Keratinocyte (primary cell): ENCODE data around the gene JAK1. TPM values are rescaled to one million over a fixed set of nuclear protein-coding genes. Genes with fewer than 3 reads are reported as not detected.
A peak's percentile ranks its signal among the peaks of the same experiment; 100 is the strongest.

Source experiments
- DNase-seq: peaks from one replicate; pipeline ENCODE4 v3.0.0-alpha.2; 2011; ENCODE audit warnings: low read depth, missing footprints, low spot score
- FAIRE-seq: peaks from 2 replicates; lab custom pipeline; 2011; peaks lifted over from hg19 to GRCh38; lab: Jason Lieb, UNC
- H2AFZ ChIP-seq: 2 replicates; pipeline ENCODE4 v1.6.0; 2012; ENCODE audit warnings: low read length, control low read depth, inconsistent platforms; ENCODE audit not compliant: control insufficient read depth
- H3K27ac ChIP-seq: 2 replicates; pipeline ENCODE4 v1.5.1; 2011; ENCODE audit warnings: low read length; ENCODE audit not compliant: control insufficient read depth, insufficient read depth
- H3K27me3 ChIP-seq: 3 replicates; pipeline ENCODE4 v1.6.0; 2011; ENCODE audit warnings: low read length; ENCODE audit not compliant: control insufficient read depth, insufficient read depth; ENCODE audit errors: extremely low read depth
- H3K36me3 ChIP-seq, 2 experiments: 2 replicates in 1 of 2; 3 replicates in 1 of 2; pipeline ENCODE4 v1.5.1; 2011; ENCODE audit warnings: low read length in 2 of 2, mild to moderate bottlenecking in 1 of 2; ENCODE audit not compliant: control insufficient read depth in 2 of 2, insufficient read depth in 2 of 2; ENCODE audit errors: extremely low read depth in 1 of 2
- H3K4me1 ChIP-seq: 3 replicates; pipeline ENCODE4 v1.5.1; 2011; ENCODE audit warnings: low read length; ENCODE audit not compliant: control insufficient read depth, insufficient read depth; ENCODE audit errors: extremely low read depth
- H3K4me2 ChIP-seq: 3 replicates; pipeline ENCODE4 v1.6.0; 2011; ENCODE audit warnings: low read depth, low read length; ENCODE audit not compliant: control insufficient read depth, insufficient read depth; ENCODE audit errors: extremely low read depth
- H3K4me3 ChIP-seq, 3 experiments: fragments of 200-600 bp in 1 of 3; sonication (generic) in 1 of 3; 2 replicates in 2 of 3; 3 replicates in 1 of 3; pipeline ENCODE4 v1.5.1; 2011 to 2016; ENCODE audit warnings: low read length in 3 of 3, mild to moderate bottlenecking in 3 of 3, control low read depth in 2 of 3, inconsistent platforms in 1 of 3, low read depth in 1 of 3, mixed read lengths in 1 of 3, mixed run types in 1 of 3, moderate library complexity in 1 of 3; ENCODE audit not compliant: control insufficient read depth in 2 of 3, insufficient read depth in 2 of 3; ENCODE audit errors: extremely low read depth in 1 of 3
- H3K79me2 ChIP-seq: 2 replicates; pipeline ENCODE4 v1.6.0; 2012; ENCODE audit warnings: low read length; ENCODE audit not compliant: control insufficient read depth, insufficient read depth
- H3K9ac ChIP-seq: 3 replicates; pipeline ENCODE4 v1.6.0; 2011; ENCODE audit warnings: low read length; ENCODE audit not compliant: control insufficient read depth, insufficient read depth; ENCODE audit errors: extremely low read depth
- H3K9me1 ChIP-seq: 3 replicates; pipeline ENCODE4 v1.6.0; 2011; ENCODE audit warnings: low read length; ENCODE audit not compliant: control insufficient read depth, insufficient read depth; ENCODE audit errors: extremely low read depth
- H3K9me3 ChIP-seq: 2 replicates; pipeline ENCODE4 v1.5.1; 2012; ENCODE audit warnings: low read depth, low read length; ENCODE audit not compliant: control insufficient read depth
- H4K20me1 ChIP-seq: 3 replicates; pipeline ENCODE4 v1.6.0; 2011; ENCODE audit warnings: low read length; ENCODE audit not compliant: control insufficient read depth, insufficient read depth; ENCODE audit errors: extremely low read depth
- CTCF ChIP-seq, 3 experiments: IDR thresholded peaks in 1 of 3; conservative IDR thresholded peaks in 1 of 3; optimal IDR thresholded peaks in 1 of 3; 2 replicates in 2 of 3; 3 replicates in 1 of 3; pipeline versions ENCODE3 to v1.5.1; 2011; ENCODE audit warnings: low read length in 3 of 3, mild to moderate bottlenecking in 3 of 3, moderate library complexity in 2 of 3, control low read depth in 1 of 3, inconsistent platforms in 1 of 3; ENCODE audit not compliant: insufficient read depth in 2 of 3; ENCODE audit errors: extremely low read depth in 1 of 3
- EZH2 ChIP-seq: IDR thresholded peaks from one replicate; pipeline ENCODE4 v1.6.1; 2012; ENCODE audit warnings: inconsistent platforms, mild to moderate bottlenecking, low read length, moderate library complexity
- dilution Hi-C: fragments of 300-500 bp; cut with MboI; formaldehyde crosslinking; loops from one replicate; pipeline ENCODE4 v1.7.0; 2020; ENCODE audit warnings: low sequenced_read_pairs; ENCODE audit not compliant: extremely low pct_ligation_motif_present
- polyA plus RNA-seq, 5 experiments: library from polyadenylated mRNA; depleted of rRNA in 3 of 5; stranded (reverse) in 3 of 5; stranded (forward) in 1 of 5; unstranded in 1 of 5; fragments of >200 nt; gene quantifications; 1 replicate in 1 of 5; 2 replicates in 3 of 5; 3 replicates in 1 of 5; pipeline versions ENCODE4 v1.2.1 to v1.2.3, GENCODE V29; 2011 to 2012; ENCODE audit warnings: missing spikeins in 2 of 5, low read depth in 1 of 5, low replicate concordance in 1 of 5

JAK1 gene
- polyA plus RNA-seq, 1 donor (not counting 4 experiments of a cell fraction or from before 2014, with no cell fraction given): 50.9 TPM

GRCh38 chr1:64881281-64881680 lies 85.1 kb downstream of the JAK1 start:
- Histone ChIP-seq H4K20me1 (no peaks in the 10 kb centered on the region), H3K4me2 (no peak overlapping the region), H3K27ac (no peak overlapping the region), H3K79me2 (no peaks in the 10 kb centered on the region), H3K4me3 (no peak overlapping the region), H3K9ac (no peak overlapping the region), H3K27me3 (no peaks in the 10 kb centered on the region), H3K9me1 (no peaks in the 10 kb centered on the region), H2AFZ (no peak overlapping the region), H3K36me3 (peaks cover 0 to 4% of the 10 kb centered on the region in 2 experiments), H3K4me1 (peaks cover 4% of the 10 kb centered on the region), H3K9me3 (no peaks in the 10 kb centered on the region)
- dilution Hi-C loops: no loop called here
- peak; percentile 29 for FAIRE-seq
- TF ChIP-seq EZH2: no peak
- no peak for DNase-seq

- no peak for TF ChIP-seq CTCF (optimal IDR thresholded peaks at IDR 0.05 in 1 of 3, IDR thresholded peaks at IDR 0.05 in 1 of 3, conservative IDR thresholded peaks at IDR 0.05 in 1 of 3; ENCODE audit: extremely low read depth in 1 of 3, insufficient read depth in 2 of 3, low read length in 3 of 3)
- TF ChIP-seq EZH2: no peak
- Histone ChIP-seq H3K4me2 (no peak overlapping the region), H3K4me1 (peaks cover 4% of the 10 kb centered on the region), H3K4me3 (no peak overlapping the region), H3K27ac (no peak overlapping the region), H3K79me2 (no peaks in the 10 kb centered on the region), H4K20me1 (no peaks in the 10 kb centered on the region), H3K27me3 (no peaks in the 10 kb centered on the region), H3K9me1 (no peaks in the 10 kb centered on the region), H3K9ac (no peak overlapping the region), H3K9me3 (no peaks in the 10 kb centered on the region), H3K36me3 (peaks cover 0 to 4% of the 10 kb centered on the region in 2 experiments), H2AFZ (no peak overlapping the region)
- FAIRE-seq (no peak), DNase-seq (no peak)
- dilution Hi-C loops: no loop called here
Measured at GRCh38 chr1:64880449-64880848, 85.9 kb downstream of the JAK1 start.

GRCh38 chr1:64878931-64879611 lies 87.3 kb downstream of the JAK1 start:
- Histone ChIP-seq H3K79me2 (no peaks in the 10 kb centered on the region), H2AFZ (no peak overlapping the region), H3K4me3 (no peak overlapping the region), H3K9ac (no peak overlapping the region), H3K9me1 (no peaks in the 10 kb centered on the region), H3K9me3 (no peaks in the 10 kb centered on the region), H3K4me2 (no peak overlapping the region), H3K27ac (no peak overlapping the region), H4K20me1 (no peaks in the 10 kb centered on the region), H3K36me3 (peaks cover 0 to 4% of the 10 kb centered on the region in 2 experiments), H3K27me3 (no peaks in the 10 kb centered on the region), H3K4me1 (peaks cover 4% of the 10 kb centered on the region)
- FAIRE-seq (no peak), DNase-seq (no peak)
- dilution Hi-C loops: no loop called here
- TF ChIP-seq EZH2 (no peak), CTCF (optimal IDR thresholded peaks at IDR 0.05 in 1 of 3, IDR thresholded peaks at IDR 0.05 in 1 of 3, conservative IDR thresholded peaks at IDR 0.05 in 1 of 3; ENCODE audit: extremely low read depth in 1 of 3, insufficient read depth in 2 of 3, low read length in 3 of 3) (no peak)
